Measurements from ENCODE around the gene AP2A2.

DNA sequence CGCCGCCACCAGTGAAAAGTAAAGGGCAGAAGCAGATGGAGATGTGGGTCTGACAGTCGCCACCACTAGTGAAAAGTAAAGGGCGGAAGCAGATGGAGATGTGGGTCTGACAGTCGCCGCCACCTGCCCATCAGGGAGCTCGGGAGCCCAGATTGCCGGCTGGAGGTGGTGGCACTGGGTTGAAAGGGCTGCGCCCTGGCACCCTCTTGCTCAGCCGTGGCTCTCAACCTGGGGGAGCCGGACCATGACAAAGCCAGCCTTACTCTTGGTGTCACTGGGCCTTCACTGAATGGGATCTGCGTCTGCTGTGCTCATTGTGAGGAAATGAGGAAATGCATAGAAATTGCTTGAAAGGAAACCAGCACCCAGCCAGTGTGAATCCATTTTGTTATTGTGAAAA is 36.3 kb downstream of the AP2A2 start:
- TF ChIP-seq POLR2A (IDR thresholded peaks at IDR 0.05) = no peak
- TF ChIP-seq, protein P1, sequence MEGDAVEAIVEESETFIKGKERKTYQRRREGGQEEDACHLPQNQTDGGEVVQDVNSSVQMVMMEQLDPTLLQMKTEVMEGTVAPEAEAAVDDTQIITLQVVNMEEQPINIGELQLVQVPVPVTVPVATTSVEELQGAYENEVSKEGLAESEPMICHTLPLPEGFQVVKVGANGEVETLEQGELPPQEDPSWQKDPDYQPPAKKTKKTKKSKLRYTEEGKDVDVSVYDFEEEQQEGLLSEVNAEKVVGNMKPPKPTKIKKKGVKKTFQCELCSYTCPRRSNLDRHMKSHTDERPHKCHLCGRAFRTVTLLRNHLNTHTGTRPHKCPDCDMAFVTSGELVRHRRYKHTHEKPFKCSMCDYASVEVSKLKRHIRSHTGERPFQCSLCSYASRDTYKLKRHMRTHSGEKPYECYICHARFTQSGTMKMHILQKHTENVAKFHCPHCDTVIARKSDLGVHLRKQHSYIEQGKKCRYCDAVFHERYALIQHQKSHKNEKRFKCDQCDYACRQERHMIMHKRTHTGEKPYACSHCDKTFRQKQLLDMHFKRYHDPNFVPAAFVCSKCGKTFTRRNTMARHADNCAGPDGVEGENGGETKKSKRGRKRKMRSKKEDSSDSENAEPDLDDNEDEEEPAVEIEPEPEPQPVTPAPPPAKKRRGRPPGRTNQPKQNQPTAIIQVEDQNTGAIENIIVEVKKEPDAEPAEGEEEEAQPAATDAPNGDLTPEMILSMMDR (IDR thresholded peaks at IDR 0.05) = no peak

Data from prostate gland (tissue), 2 donors.